ENCODE results near the gene MCTP1.

MCTP1 gene

GRCh38 chr5:95284572-95285408 is at the start of gene MCTP1:
MCTP1 (minus strand) TSS chr5:95285094.
- TF ChIP-seq GATA3 (IDR thresholded peaks at IDR 0.05; ENCODE audit: low read depth, low read length) (no peak), GATA2 (IDR thresholded peaks at IDR 0.05; ENCODE audit: low read depth, low read length) (no peak)

GRCh38 chr5:95332158-95332557 is 47.3 kb upstream of the MCTP1 start:
- TF ChIP-seq GATA2 (IDR thresholded peaks at IDR 0.05; ENCODE audit: low read depth, low read length) (no peak), GATA3 (IDR thresholded peaks at IDR 0.05; ENCODE audit: low read depth, low read length) (no peak)

- TF ChIP-seq GATA3 (IDR thresholded peaks at IDR 0.05; ENCODE audit: low read depth, low read length) (no peak), GATA2 (IDR thresholded peaks at IDR 0.05; ENCODE audit: low read depth, low read length) (no peak)
Measured at GRCh38 chr5:95331358-95331757, 46.5 kb upstream of the MCTP1 start.

- TF ChIP-seq GATA3 (IDR thresholded peaks at IDR 0.05; ENCODE audit: low read depth, low read length) = no peak
Measured at GRCh38 chr5:95327211-95327610, 42.3 kb upstream of the MCTP1 start.

GRCh38 chr5:95317687-95318086 is 32.8 kb upstream of the MCTP1 start:
- TF ChIP-seq GATA2 (IDR thresholded peaks at IDR 0.05; ENCODE audit: low read depth, low read length) (no peak), GATA3 (IDR thresholded peaks at IDR 0.05; ENCODE audit: low read depth, low read length) (no peak)

- no peak for TF ChIP-seq GATA2 (IDR thresholded peaks at IDR 0.05; ENCODE audit: low read depth, low read length)
- TF ChIP-seq GATA3 (IDR thresholded peaks at IDR 0.05; ENCODE audit: low read depth, low read length) = no peak
Measured at GRCh38 chr5:95317085-95317484, 32.2 kb upstream of the MCTP1 start.

- TF ChIP-seq GATA2 (IDR thresholded peaks at IDR 0.05; ENCODE audit: low read depth, low read length) = no peak
- no peak for TF ChIP-seq GATA3 (IDR thresholded peaks at IDR 0.05; ENCODE audit: low read depth, low read length)
Measured at GRCh38 chr5:95304711-95305110, 19.8 kb upstream of the MCTP1 start.

GRCh38 chr5:95298651-95299050 is 13.8 kb upstream of the MCTP1 start:
- TF ChIP-seq GATA3 (IDR thresholded peaks at IDR 0.05; ENCODE audit: low read depth, low read length) (no peak), GATA2 (IDR thresholded peaks at IDR 0.05; ENCODE audit: low read depth, low read length) (no peak)

GRCh38 chr5:95296291-95296690 is 11.4 kb upstream of the MCTP1 start:
- TF ChIP-seq GATA2 (IDR thresholded peaks at IDR 0.05; ENCODE audit: low read depth, low read length) = no peak
- TF ChIP-seq GATA3 (IDR thresholded peaks at IDR 0.05; ENCODE audit: low read depth, low read length) = no peak

GRCh38 chr5:95285409-95285755 is 488 bp upstream of the MCTP1 start:
- no peak for TF ChIP-seq GATA2 (IDR thresholded peaks at IDR 0.05; ENCODE audit: low read depth, low read length)
- TF ChIP-seq GATA3 (IDR thresholded peaks at IDR 0.05; ENCODE audit: low read depth, low read length) = no peak

GRCh38 chr5:95283761-95284571 is 928 bp downstream of the MCTP1 start:
- TF ChIP-seq GATA2 (IDR thresholded peaks at IDR 0.05; ENCODE audit: low read depth, low read length) (no peak), GATA3 (IDR thresholded peaks at IDR 0.05; ENCODE audit: low read depth, low read length) (no peak)

- no peak for TF ChIP-seq GATA3 (IDR thresholded peaks at IDR 0.05; ENCODE audit: low read depth, low read length)
- no peak for TF ChIP-seq GATA2 (IDR thresholded peaks at IDR 0.05; ENCODE audit: low read depth, low read length)
Measured at GRCh38 chr5:95283022-95283615, 1.8 kb downstream of the MCTP1 start.

- TF ChIP-seq GATA2 (IDR thresholded peaks at IDR 0.05; ENCODE audit: low read depth, low read length) (no peak), GATA3 (IDR thresholded peaks at IDR 0.05; ENCODE audit: low read depth, low read length) (no peak)
Measured at GRCh38 chr5:95281226-95281625, 3.7 kb downstream of the MCTP1 start.

GRCh38 chr5:95280401-95281095 is 4.3 kb downstream of the MCTP1 start:
- TF ChIP-seq GATA3 (IDR thresholded peaks at IDR 0.05; ENCODE audit: low read depth, low read length) (no peak), GATA2 (IDR thresholded peaks at IDR 0.05; ENCODE audit: low read depth, low read length) (no peak)
